HG03139 (cell line): ENCODE measurements around the gene TSPAN15.

Experiments
- ATAC-seq: cut with Tn5 transposase; IDR thresholded peaks from one replicate; pipeline ENCODE4 v1.9.1; 2021; ENCODE audit not compliant: unreplicated experiment

TSPAN15 gene

GRCh38 chr10:69416695-69417094 is 34.6 kb upstream of the TSPAN15 start, which contains the start of gene TACR2:
Gene TACR2 (minus strand): TSS chr10:69416918. CDS start chr10:69416323, 595 bp downstream.
- no peak for ATAC-seq

GRCh38 chr10:69417542-69417941 is 33.7 kb upstream of the TSPAN15 start:
- ATAC-seq = no peak

GRCh38 chr10:69418052-69418752 is 33.1 kb upstream of the TSPAN15 start:
- ATAC-seq = no peak

GRCh38 chr10:69419096-69419743 is 32.0 kb upstream of the TSPAN15 start:
- ATAC-seq = no peak

GRCh38 chr10:69419744-69420126 is 31.5 kb upstream of the TSPAN15 start:
- ATAC-seq = no peak

- no peak for ATAC-seq
These were observed 29.5 kb upstream of the TSPAN15 start for GRCh38 chr10:69421611-69422308.

- no peak for ATAC-seq
These were observed 28.6 kb upstream of the TSPAN15 start for GRCh38 chr10:69422676-69423075.

- ATAC-seq = no peak
These were observed 26.2 kb upstream of the TSPAN15 start for GRCh38 chr10:69425041-69425440.

GRCh38 chr10:69425511-69426298 is 25.6 kb upstream of the TSPAN15 start:
- ATAC-seq = no peak

- no peak for ATAC-seq
These were observed 24.9 kb upstream of the TSPAN15 start for GRCh38 chr10:69426376-69426727.

GRCh38 chr10:69428165-69428564 is 23.1 kb upstream of the TSPAN15 start:
- ATAC-seq = no peak

- ATAC-seq = no peak
These were observed 17.1 kb upstream of the TSPAN15 start for GRCh38 chr10:69434169-69434568.

- no peak for ATAC-seq
These were observed 16.3 kb upstream of the TSPAN15 start for GRCh38 chr10:69434926-69435325.

GRCh38 chr10:69435966-69436520 is 15.2 kb upstream of the TSPAN15 start:
- ATAC-seq = no peak

- ATAC-seq = no peak
These were observed 13.7 kb upstream of the TSPAN15 start for GRCh38 chr10:69437321-69438259.

GRCh38 chr10:69438536-69439349 is 12.5 kb upstream of the TSPAN15 start:
- ATAC-seq = no peak

- ATAC-seq = no peak
These were observed 11.9 kb upstream of the TSPAN15 start for GRCh38 chr10:69439350-69439739.

GRCh38 chr10:69439813-69440506 is 11.3 kb upstream of the TSPAN15 start:
- no peak for ATAC-seq

GRCh38 chr10:69443354-69443753 is 7.9 kb upstream of the TSPAN15 start:
- no peak for ATAC-seq
